A673 (cell line): ENCODE measurements around the gene QDPR.

Experiments
- EZH2 ChIP-seq: fragments of 200-600 bp; sonication (generic); IDR thresholded peaks from 2 replicates; pipeline ENCODE4 v1.6.1; 2017; ENCODE audit warnings: borderline replicate concordance, low read depth, mild to moderate bottlenecking, mixed read lengths, antibody characterized with exemption, low read length; ENCODE audit not compliant: poor library complexity, severe bottlenecking
- TF ChIP-seq, protein P1 (sequence below): fragments of 300-800, 200-600 bp; sonication (generic); conservative IDR thresholded peaks from 2 replicates; pipeline ENCODE4 v1.5.1; 2017; ENCODE audit warnings: low read depth, mild to moderate bottlenecking, antibody characterized with exemption, low read length, moderate library complexity, mixed read lengths

DNA sequence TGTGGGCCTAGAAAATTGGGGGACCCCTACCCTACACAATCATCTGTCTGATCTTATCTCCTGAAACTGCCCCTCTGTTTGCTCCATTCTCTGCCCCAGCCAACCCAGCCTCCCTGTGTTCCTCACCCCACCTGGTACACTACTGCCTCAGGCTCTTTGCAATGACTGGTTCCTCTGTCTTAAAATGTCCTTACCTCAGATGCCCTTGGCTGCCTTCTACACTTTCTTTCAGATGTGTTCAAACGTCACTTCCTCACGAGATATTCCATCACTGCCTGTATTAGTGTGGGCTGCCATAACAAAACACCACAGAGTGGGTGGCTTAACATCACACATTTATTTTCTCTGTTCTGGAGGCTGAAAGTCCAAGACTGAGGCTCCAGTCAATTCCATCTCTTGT, 29.2 kb downstream of the QDPR start:
- TF ChIP-seq, protein P1, sequence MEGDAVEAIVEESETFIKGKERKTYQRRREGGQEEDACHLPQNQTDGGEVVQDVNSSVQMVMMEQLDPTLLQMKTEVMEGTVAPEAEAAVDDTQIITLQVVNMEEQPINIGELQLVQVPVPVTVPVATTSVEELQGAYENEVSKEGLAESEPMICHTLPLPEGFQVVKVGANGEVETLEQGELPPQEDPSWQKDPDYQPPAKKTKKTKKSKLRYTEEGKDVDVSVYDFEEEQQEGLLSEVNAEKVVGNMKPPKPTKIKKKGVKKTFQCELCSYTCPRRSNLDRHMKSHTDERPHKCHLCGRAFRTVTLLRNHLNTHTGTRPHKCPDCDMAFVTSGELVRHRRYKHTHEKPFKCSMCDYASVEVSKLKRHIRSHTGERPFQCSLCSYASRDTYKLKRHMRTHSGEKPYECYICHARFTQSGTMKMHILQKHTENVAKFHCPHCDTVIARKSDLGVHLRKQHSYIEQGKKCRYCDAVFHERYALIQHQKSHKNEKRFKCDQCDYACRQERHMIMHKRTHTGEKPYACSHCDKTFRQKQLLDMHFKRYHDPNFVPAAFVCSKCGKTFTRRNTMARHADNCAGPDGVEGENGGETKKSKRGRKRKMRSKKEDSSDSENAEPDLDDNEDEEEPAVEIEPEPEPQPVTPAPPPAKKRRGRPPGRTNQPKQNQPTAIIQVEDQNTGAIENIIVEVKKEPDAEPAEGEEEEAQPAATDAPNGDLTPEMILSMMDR = no peak
- no peak for TF ChIP-seq EZH2
